HG03159 (cell line): ENCODE data around the gene TNNI2.
"Not testable (repeated sequence)": the region's sequence is repeated elsewhere in the genome, so short reads cannot be mapped to it uniquely, and the experiment has no call there.

Experiments used
- ATAC-seq: cut with Tn5 transposase; IDR thresholded peaks from one replicate; pipeline ENCODE4 v1.9.1; 2021; ENCODE audit warnings: mild to moderate bottlenecking, moderate library complexity; ENCODE audit not compliant: unreplicated experiment

TNNI2 gene

GRCh38 chr11:1882265-1883238 lies 43.8 kb downstream of the TNNI2 start:
- peak; percentile 56 for ATAC-seq

- no peak for ATAC-seq
Measured at GRCh38 chr11:1883346-1884302, 44.8 kb downstream of the TNNI2 start.

GRCh38 chr11:1884303-1884700 lies 45.5 kb downstream of the TNNI2 start:
- ATAC-seq = no peak

GRCh38 chr11:1886551-1886950 lies 47.8 kb downstream of the TNNI2 start:
- not testable (repeated sequence) for ATAC-seq

GRCh38 chr11:1887451-1888346 lies 48.9 kb downstream of the TNNI2 start:
- ATAC-seq = no peak

GRCh38 chr11:1888347-1888753 lies 49.6 kb downstream of the TNNI2 start:
- ATAC-seq = no peak

GRCh38 chr11:1888811-1889210 lies 50.0 kb downstream of the TNNI2 start:
- ATAC-seq = no peak

GRCh38 chr11:1889224-1889930 lies 50.6 kb downstream of the TNNI2 start:
- no peak for ATAC-seq

- no peak for ATAC-seq
Measured at GRCh38 chr11:1889941-1890855, 51.4 kb downstream of the TNNI2 start.
